ENCODE data around the gene FOXP1.

GRCh38 chr3:71086777-71087142 lies 496.8 kb downstream of the FOXP1 start:
- TF ChIP-seq TAF1 (IDR thresholded peaks at IDR 0.05; ENCODE audit: borderline replicate concordance, insufficient read depth, low read length) (no peak), REST (IDR thresholded peaks at IDR 0.05; ENCODE audit: insufficient read depth in 1 of 2, low read depth in 2 of 2, low read length in 2 of 2) (no peak), POLR2AphosphoS5 (IDR thresholded peaks at IDR 0.05; ENCODE audit: low read depth, low read length) (no peak), FOXP2 (optimal IDR thresholded peaks at IDR 0.05; ENCODE audit: borderline replicate concordance, extremely low read depth, extremely low read length, insufficient read depth) (no peak), SIN3A (IDR thresholded peaks at IDR 0.05; ENCODE audit: borderline replicate concordance, insufficient read depth, low read length) (no peak)
